NCI-H446 (cell line): ENCODE data around the gene CELF4.
A peak's percentile ranks its signal among the peaks of the same experiment; 100 is the strongest.
"Not testable (repeated sequence)": the region's sequence is repeated elsewhere in the genome, so short reads cannot be mapped to it uniquely, and the experiment has no call there.

ENCODE experiments used
- DNase-seq, 2 experiments: peaks; one replicate each; lab custom pipeline; 2025; lab: John Stamatoyannopoulos, UW

Gene CELF4

DNA sequence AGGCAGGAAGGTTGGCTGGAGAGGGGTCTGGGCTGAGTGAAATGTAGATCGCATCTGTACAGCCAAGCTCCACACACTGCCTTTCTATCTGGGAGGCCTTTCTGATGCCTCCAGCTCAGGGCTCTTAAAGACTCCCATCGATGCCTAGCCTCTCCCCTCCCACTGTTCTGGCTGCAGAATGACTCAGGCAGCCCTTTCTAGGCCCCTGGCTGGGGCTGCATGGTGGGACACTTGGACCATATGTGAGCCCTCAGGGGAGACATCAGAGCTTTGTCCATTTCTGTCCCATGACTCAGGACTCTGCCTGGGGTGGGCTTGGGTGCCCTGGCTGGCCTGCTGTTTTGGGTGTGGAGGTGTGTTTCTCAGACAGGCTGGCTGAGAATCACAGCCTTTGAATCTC lies 101.3 kb downstream of the CELF4 start:
- DNase-seq = no peak

GRCh38 chr18:37461329-37461728 lies 104.3 kb downstream of the CELF4 start:
- DNase-seq = not testable (repeated sequence)

DNA sequence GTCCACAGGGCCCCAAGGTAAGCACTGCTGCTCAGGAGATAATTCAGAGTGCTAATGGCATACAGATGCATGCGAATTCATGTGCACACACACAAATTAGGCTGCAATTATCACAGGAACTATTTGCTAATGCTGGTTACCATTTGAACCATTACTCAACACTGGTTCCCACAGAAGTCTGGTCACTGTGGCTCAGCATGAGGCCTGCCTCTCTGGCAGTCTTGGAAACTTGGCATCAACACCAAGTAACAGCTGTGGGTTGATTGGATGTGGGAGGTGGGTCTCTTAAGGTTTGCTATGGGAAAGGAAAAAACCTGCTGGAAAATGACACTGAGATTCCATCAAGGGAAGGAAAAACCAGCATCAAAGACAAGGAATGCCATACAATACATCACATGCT lies 105.0 kb downstream of the CELF4 start:
- DNase-seq = peak in 1 of 2 experiments; percentile 61

DNA sequence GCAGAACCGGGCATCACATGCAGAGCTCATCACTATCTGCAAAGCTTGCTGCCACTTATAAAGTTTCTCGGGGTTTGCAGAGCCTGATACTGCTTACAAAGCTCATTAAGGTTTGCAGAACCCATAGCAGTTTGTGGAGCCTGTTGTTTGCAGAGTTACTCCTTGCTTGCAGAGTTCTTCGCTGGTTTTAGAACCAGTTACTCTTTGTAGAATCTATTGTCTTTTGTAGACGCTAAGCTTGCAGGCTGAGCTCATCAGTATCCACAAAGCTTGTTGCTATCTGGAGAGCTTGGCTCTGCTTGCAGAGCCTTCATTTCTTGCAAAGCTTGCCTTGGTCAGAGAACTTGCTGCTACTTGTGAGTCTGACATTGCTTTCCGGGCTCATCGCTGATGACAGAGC lies 106.9 kb downstream of the CELF4 start:
- DNase-seq = no peak

DNA sequence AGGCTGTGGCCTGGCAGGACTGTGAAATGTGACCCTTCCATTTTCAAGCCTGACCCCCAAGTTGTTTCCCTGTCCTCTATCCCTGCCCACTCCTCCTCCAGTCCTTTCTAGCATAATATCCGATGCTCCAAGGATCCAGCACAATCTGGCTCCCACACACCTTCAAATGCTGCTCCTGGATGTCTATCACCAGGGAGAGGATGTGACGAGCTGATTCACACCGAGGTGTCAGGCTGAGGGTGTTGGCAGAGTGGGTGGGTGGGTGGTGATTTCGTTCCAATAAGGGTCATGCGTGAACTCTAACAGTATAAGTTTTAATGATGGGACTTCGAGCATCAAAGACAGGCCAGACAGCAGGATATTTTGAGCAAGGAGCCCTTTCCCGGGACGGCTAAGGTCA lies 107.8 kb downstream of the CELF4 start:
- DNase-seq = no peak

GRCh38 chr18:37457341-37457740 lies 108.3 kb downstream of the CELF4 start:
- no peak for DNase-seq

GRCh38 chr18:37456873-37457272 lies 108.7 kb downstream of the CELF4 start:
- no peak for DNase-seq

DNA sequence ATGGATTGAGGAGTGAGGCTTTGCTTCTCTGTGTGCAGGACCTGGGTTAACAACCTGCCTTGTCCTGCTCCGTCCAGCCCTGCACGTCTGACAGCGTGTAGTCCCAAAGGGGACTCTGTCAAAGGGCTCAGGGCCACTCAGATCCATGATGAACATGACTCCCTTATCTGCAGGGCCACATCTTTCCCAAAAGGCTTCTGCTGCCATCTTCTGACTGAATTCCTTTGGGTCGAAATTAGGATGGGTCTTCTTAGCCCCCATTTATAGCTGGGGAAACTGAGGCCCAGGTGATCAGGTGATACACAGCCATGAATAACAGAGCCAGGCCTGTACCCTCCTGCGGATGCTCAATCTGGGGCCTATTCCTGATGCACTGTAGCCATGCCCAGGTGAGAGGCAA lies 109.2 kb downstream of the CELF4 start:
- DNase-seq = no peak

GRCh38 chr18:37453752-37454151 lies 111.8 kb downstream of the CELF4 start:
- DNase-seq = no peak

- no peak for DNase-seq
Measured at GRCh38 chr18:37452682-37453385, 112.8 kb downstream of the CELF4 start.

DNA sequence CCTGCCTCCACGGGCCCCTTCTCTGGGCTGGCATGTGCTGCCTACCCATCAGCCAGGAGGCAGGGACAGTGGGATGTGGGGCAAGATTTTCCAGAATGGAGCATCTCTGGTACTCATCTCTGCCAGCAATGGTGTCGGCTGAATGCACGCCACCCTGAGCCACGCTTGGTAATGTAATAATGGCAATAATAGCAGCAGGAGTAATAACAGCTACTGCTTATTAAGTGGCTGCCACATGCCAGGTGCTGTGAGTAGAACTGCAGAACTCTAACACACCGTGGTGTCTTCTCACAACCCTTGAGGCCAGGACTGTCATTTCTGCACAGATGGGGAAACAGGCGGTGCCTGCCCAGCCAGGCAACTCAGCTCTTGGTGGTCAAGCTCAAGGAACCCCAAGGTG lies 113.6 kb downstream of the CELF4 start:
- no peak for DNase-seq

GRCh38 chr18:37451239-37451825 lies 114.3 kb downstream of the CELF4 start:
- DNase-seq = no peak

- DNase-seq = no peak
Measured at GRCh38 chr18:37450434-37451132, 115.0 kb downstream of the CELF4 start.

GRCh38 chr18:37449618-37450017 lies 116.0 kb downstream of the CELF4 start:
- no peak for DNase-seq

GRCh38 chr18:37448946-37449345 lies 116.7 kb downstream of the CELF4 start:
- no peak for DNase-seq

- DNase-seq = no peak
Measured at GRCh38 chr18:37447962-37448888, 117.4 kb downstream of the CELF4 start.

- no peak for DNase-seq
Measured at GRCh38 chr18:37445836-37446235, 119.8 kb downstream of the CELF4 start.

DNA sequence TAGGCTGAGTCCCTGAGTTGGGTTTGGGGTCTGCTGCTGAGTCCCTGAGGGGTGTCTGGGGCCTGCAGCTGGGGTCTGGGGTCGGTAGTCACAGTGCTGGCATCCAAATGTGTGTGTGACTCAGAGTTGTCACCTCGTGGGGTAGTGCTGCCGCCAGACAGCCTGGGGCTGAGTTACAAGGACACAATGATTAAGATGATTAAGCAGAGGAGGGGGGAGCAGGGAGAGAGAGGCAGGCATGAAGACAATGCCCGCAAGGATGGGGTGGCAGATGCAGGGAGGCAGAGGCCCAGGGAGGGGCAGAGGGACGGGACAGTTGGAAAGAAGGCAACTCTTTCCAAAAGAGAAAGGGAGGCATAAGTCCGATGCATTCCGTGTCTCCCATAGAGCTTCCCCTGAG lies 120.2 kb downstream of the CELF4 start:
- no peak for DNase-seq

GRCh38 chr18:37443325-37444055 lies 122.1 kb downstream of the CELF4 start:
- peak; percentile 52 to 61 for DNase-seq

DNA sequence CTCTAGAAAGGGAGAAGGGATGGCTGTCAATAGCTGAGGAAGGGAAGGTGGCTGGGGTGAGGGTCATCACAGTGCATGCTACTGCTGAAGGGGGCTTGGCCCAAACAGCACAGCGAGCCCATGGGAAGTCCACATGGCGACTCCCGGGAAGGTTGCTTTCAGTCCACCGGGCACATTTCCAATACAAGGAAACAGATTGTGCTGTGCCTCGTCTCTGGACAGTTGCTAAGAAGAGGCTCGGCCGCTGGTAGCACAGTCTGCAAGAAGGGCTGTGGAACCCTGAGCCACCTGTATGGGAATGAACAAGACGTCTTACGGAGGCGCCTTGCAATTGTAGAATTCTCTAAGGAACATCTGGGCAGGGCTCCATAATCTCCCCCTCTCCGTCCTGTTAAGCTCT lies 123.1 kb downstream of the CELF4 start:
- DNase-seq = peak in 1 of 2 experiments; percentile 50

DNA sequence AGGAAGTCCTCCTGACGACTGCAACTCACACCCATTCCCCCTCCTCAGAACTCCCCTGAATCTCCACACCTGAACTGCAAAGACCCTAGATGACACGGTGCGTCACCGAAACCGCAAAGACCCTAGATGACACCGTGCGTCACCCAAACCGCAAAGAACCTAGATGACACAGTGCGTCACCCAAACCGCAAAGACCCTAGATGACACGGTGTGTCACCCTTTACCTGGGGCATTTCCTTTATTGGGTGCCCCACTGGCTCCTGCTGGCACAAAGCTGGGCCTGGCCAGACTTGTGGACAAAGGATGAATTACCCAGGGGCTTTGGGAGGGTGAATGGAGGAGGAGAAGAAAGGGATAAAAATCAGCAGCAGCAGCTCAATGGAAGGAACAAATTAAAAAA lies 123.8 kb downstream of the CELF4 start:
- no peak for DNase-seq

DNA sequence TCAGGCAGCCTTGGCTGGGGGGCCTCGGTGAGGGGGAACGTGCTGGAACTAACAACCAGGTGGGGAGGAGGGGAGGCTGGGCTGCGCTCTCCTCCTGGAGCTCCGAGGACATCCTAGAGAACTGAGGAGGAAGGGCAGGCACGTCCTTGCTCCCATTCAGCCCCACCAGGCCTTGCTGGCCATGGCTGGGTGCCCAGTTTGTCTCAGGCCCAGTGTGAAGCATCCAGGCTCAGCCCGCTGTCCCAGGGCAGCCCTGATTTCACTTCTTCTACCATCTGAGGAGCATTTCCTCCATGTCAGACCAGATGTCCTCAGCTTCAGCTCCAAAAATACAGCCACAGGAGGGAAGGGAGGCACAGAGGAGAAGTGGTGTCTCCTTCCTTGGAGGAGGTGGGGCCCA lies 125.4 kb downstream of the CELF4 start:
- DNase-seq = peak in 1 of 2 experiments; percentile 46
